ENCODE results near the gene PARD3.

The PARD3 gene

DNA sequence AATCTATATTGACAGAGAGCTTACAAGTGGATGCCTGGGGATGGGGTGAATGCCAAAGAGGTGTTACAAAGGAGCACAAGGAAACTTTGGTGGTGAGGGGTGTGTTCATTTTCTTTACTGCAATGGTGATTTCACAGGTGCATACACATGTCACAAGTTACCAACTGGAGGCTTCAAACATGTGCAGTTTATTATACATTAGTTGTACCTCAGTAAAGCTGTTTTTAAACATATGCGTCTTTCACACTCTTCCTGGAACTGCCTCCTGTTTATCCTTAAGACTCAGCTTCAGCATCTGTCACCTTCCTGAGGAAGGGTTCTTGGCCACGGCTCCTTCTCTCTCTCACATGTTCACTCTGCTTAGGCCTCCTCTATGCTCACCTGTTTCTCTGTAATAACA is 731.5 kb downstream of the PARD3 start:
- no peaks in the 10 kb centered on the region for H3K36me3 ChIP-seq (ENCODE audit: insufficient read depth, low read length)
- H3K79me2 ChIP-seq (ENCODE audit: insufficient read depth, low read length) = no peaks in the 10 kb centered on the region
- TF ChIP-seq, protein P1, sequence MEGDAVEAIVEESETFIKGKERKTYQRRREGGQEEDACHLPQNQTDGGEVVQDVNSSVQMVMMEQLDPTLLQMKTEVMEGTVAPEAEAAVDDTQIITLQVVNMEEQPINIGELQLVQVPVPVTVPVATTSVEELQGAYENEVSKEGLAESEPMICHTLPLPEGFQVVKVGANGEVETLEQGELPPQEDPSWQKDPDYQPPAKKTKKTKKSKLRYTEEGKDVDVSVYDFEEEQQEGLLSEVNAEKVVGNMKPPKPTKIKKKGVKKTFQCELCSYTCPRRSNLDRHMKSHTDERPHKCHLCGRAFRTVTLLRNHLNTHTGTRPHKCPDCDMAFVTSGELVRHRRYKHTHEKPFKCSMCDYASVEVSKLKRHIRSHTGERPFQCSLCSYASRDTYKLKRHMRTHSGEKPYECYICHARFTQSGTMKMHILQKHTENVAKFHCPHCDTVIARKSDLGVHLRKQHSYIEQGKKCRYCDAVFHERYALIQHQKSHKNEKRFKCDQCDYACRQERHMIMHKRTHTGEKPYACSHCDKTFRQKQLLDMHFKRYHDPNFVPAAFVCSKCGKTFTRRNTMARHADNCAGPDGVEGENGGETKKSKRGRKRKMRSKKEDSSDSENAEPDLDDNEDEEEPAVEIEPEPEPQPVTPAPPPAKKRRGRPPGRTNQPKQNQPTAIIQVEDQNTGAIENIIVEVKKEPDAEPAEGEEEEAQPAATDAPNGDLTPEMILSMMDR (IDR thresholded peaks at IDR 0.05; ENCODE audit: borderline replicate concordance, extremely low read depth, low read length, poor library complexity, severe bottlenecking) = no peak
- no peak for TF ChIP-seq EZH2 (IDR thresholded peaks at IDR 0.05; ENCODE audit: borderline replicate concordance, low read depth, low read length, severe bottlenecking)
- no peak overlapping the region for H3K4me2 ChIP-seq (ENCODE audit: insufficient read depth, low read length)
- peaks cover 4% of the 10 kb centered on the region for H3K9me3 ChIP-seq (ENCODE audit: insufficient read depth, low read length, severe bottlenecking)
- H3K9ac ChIP-seq (ENCODE audit: low read depth, low read length) = no peak overlapping the region
- no peaks in the 10 kb centered on the region for H4K20me1 ChIP-seq (ENCODE audit: insufficient read depth, low read length)
- no peaks in the 10 kb centered on the region for H3K27me3 ChIP-seq (ENCODE audit: insufficient read depth, low read length, poor library complexity)
- no peak overlapping the region for H2AFZ ChIP-seq (ENCODE audit: low read depth, low read length)
- no peak overlapping the region for H3K4me3 ChIP-seq (ENCODE audit: low read depth in 1 of 2, low read length in 2 of 2)
- DNase-seq (no peak), ATAC-seq (ENCODE audit: insufficient read depth, low read depth) (no peak)
- no peak overlapping the region for H3K27ac ChIP-seq (ENCODE audit: low read length)
- H3K4me1 ChIP-seq (ENCODE audit: insufficient read depth, low read length) = no peaks in the 10 kb centered on the region

DNA sequence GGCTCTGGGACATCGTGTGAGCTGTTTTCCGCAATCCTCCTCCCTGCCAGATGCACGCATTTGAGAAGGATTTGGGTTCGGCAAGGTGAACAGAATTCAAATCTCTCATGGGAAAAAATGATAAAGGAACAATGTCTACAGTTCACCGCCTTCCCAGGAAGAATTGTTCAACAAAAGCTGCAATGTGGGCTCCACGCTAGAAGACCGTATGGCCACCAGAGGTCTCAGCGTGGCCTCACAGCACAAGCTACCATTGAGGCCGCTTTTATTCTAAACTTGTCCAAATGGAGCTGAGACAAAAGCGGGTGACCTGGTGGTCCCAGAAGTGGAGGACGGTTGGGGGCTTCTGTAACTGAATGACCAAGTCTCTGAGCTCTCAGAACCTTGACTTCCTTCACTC is 733.1 kb downstream of the PARD3 start:
- H3K27ac ChIP-seq (ENCODE audit: low read length) = no peak overlapping the region
- no peak overlapping the region for H3K4me3 ChIP-seq (ENCODE audit: low read depth in 1 of 2, low read length in 2 of 2)
- H3K4me2 ChIP-seq (ENCODE audit: insufficient read depth, low read length) = no peak overlapping the region
- H3K9me3 ChIP-seq (ENCODE audit: insufficient read depth, low read length, severe bottlenecking) = peaks cover 4% of the 10 kb centered on the region
- no peaks in the 10 kb centered on the region for H4K20me1 ChIP-seq (ENCODE audit: insufficient read depth, low read length)
- H2AFZ ChIP-seq (ENCODE audit: low read depth, low read length) = no peak overlapping the region
- ATAC-seq (ENCODE audit: insufficient read depth, low read depth) (no peak), DNase-seq (no peak)
- no peaks in the 10 kb centered on the region for H3K4me1 ChIP-seq (ENCODE audit: insufficient read depth, low read length)
- no peaks in the 10 kb centered on the region for H3K27me3 ChIP-seq (ENCODE audit: insufficient read depth, low read length, poor library complexity)
- H3K79me2 ChIP-seq (ENCODE audit: insufficient read depth, low read length) = no peaks in the 10 kb centered on the region
- no peaks in the 10 kb centered on the region for H3K36me3 ChIP-seq (ENCODE audit: insufficient read depth, low read length)
- no peak overlapping the region for H3K9ac ChIP-seq (ENCODE audit: low read depth, low read length)
- no peak for TF ChIP-seq EZH2 (IDR thresholded peaks at IDR 0.05; ENCODE audit: borderline replicate concordance, low read depth, low read length, severe bottlenecking)
- TF ChIP-seq, protein P1 (IDR thresholded peaks at IDR 0.05; ENCODE audit: borderline replicate concordance, extremely low read depth, low read length, poor library complexity, severe bottlenecking) = peak; percentile 16

DNA sequence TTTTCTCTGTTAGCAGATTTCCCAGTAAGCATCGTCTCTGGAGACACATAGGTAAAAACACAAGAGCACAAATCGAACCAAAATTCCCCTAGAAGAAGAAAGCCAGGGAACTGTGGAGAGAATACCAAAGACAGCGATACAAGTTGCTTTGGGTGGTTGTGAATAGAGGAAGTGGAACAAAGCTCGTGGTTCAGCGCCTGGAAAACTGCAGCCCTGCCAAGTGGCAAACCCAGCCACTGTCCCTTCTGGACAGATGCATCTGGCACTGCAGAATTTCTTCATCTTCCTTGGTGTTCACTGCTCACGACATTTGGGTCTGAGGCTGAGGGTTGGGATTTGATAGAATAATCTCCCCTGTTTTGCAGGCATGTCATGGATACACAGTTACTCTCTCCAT is 733.8 kb downstream of the PARD3 start:
- no peak overlapping the region for H3K27ac ChIP-seq (ENCODE audit: low read length)
- ATAC-seq (ENCODE audit: insufficient read depth, low read depth) = no peak
- H3K4me3 ChIP-seq (ENCODE audit: low read depth in 1 of 2, low read length in 2 of 2) = no peak overlapping the region
- H4K20me1 ChIP-seq (ENCODE audit: insufficient read depth, low read length) = no peaks in the 10 kb centered on the region
- H3K36me3 ChIP-seq (ENCODE audit: insufficient read depth, low read length) = no peaks in the 10 kb centered on the region
- peaks cover 4% of the 10 kb centered on the region for H3K9me3 ChIP-seq (ENCODE audit: insufficient read depth, low read length, severe bottlenecking)
- no peak overlapping the region for H3K9ac ChIP-seq (ENCODE audit: low read depth, low read length)
- H3K79me2 ChIP-seq (ENCODE audit: insufficient read depth, low read length) = no peaks in the 10 kb centered on the region
- TF ChIP-seq EZH2 (IDR thresholded peaks at IDR 0.05; ENCODE audit: borderline replicate concordance, low read depth, low read length, severe bottlenecking) = no peak
- TF ChIP-seq, protein P1 (IDR thresholded peaks at IDR 0.05; ENCODE audit: borderline replicate concordance, extremely low read depth, low read length, poor library complexity, severe bottlenecking) = no peak
- no peak overlapping the region for H2AFZ ChIP-seq (ENCODE audit: low read depth, low read length)
- H3K27me3 ChIP-seq (ENCODE audit: insufficient read depth, low read length, poor library complexity) = no peaks in the 10 kb centered on the region
- no peak overlapping the region for H3K4me2 ChIP-seq (ENCODE audit: insufficient read depth, low read length)
- no peak for DNase-seq
- no peaks in the 10 kb centered on the region for H3K4me1 ChIP-seq (ENCODE audit: insufficient read depth, low read length)
